HL-60/S4 (cell line): ENCODE results near the gene WFDC12.

Source experiments
- in situ Hi-C: fragments of 300-500 bp; cut with MboI; formaldehyde crosslinking; loops from 2 replicates; pipeline ENCODE4 v1.14.3; 2022; ENCODE audit warnings: low sequenced_read_pairs

The WFDC12 gene

DNA sequence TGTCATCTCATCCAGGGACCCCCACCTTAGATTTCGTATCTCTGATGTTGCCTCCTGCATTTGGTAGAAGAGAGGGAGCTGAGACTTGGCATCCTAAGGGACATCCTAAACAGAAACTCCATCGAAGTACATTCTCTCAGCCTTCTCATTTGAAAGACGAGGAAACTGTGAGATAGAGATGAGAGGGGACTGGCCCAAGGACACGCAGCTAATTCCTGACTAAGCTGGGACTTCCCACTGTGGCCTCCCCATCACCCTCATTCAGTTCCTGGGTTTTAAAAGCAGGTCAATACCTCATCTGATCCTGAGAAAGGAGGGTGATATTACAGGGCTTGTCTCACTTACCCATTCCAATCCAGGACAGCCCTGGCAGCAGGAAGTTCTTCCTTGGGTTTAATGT lies 8.4 kb downstream of the WFDC12 start:
- in situ Hi-C loops = no loop called here

DNA sequence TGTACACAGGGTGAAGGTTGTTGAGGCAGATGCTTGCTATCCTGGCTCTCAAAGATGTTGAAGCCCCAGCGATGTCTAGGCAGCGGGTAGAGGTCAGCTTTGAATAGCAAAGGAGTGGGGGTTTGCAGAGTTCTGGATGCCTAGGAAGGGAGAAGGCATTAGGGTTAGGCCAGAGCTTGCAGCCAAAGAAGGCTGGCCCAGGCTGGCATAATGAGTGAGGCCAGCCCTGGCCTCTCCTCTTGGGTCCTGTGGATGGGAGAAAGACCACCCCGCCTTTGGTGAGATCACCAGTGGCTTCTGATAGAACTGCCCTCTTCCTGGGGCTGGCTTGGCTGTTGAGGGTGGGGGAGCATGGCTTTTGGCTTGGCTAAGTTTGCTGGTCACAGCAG lies 8.9 kb downstream of the WFDC12 start:
- in situ Hi-C loops = no loop called here

DNA sequence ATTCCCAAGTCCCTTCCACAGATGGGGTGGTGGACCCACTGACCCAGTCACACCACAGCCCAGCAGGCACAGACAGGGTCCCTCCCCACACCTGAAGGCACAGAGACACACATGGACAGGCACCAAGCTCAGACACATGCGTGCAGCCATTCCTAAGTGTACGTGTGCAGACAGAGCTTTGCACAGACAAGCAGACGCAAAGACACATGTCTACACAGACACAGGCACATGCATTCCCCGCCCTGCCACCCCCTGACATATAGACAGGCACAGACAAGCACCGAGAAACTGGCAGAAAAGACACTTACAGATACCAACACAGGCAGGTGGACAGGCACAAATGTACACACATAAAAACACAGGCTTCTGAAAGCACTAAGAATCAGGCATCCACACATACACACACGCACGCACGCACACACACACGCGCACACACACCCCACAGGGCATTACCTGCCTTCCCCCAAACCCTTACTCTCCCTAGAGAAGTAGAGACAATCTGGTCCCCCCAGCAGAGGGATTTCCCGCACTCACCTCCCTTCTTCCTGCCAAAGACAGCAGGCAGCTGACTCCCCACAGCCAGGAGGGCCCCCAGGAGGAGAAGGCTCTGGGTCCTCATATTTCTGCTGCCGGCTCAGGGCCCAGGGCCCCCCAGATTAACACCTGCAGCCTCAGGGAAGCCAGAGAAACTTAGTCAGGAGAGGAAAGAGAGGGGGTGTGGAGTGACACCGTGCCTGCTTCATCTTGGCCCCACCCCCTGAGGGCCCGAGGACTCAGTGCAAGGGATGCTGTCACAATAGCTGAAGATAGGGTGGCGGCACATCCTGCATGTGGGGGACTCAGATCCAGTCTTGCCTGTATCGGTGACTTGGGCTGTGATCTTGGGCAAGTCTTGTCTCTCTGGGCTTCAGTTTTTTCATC lies 9.5 kb downstream of the WFDC12 start, which contains the start of gene WFDC5:
Gene WFDC5 (minus strand): TSS at position 710 of the 921 bp plus-strand sequence. CDS start 91 bp downstream, at position 619.
- in situ Hi-C loops = no loop called here

DNA sequence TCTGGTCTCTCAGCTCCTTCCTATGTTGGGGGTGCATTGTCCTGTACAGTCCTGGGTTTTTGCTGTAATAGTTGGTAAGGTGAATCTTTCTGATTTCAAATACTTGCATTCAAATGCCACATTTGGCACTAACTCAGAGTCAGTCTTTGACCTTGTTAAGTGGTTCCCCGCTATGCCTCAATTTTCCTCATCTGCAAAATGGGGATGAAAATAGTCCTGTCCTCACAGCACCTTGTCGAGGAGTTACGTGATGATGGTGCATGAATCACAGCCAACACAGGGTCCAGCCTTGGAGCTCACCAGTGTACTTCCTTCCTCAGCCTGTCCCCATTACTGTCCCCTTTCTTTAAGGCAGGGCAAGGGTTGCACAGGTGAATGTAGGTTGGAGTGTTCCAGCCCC lies 10.4 kb downstream of the WFDC12 start:
- in situ Hi-C loops = no loop called here

DNA sequence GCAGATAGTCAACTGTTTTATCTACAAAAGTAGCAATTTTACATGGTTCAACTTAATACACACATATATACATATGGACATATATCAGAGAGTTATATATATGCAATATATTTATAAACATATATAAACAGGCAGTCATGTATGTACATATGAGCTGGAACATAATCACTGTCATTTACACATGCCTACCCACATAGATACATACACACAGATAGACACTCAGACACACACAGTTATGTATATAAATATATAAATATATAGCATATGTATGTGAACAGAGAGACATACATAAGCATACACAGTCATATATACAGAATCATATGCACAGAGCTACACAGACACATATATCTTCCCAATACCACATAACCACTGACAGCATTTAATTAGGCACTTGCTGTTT lies 11.5 kb downstream of the WFDC12 start:
- in situ Hi-C loops = no loop called here

DNA sequence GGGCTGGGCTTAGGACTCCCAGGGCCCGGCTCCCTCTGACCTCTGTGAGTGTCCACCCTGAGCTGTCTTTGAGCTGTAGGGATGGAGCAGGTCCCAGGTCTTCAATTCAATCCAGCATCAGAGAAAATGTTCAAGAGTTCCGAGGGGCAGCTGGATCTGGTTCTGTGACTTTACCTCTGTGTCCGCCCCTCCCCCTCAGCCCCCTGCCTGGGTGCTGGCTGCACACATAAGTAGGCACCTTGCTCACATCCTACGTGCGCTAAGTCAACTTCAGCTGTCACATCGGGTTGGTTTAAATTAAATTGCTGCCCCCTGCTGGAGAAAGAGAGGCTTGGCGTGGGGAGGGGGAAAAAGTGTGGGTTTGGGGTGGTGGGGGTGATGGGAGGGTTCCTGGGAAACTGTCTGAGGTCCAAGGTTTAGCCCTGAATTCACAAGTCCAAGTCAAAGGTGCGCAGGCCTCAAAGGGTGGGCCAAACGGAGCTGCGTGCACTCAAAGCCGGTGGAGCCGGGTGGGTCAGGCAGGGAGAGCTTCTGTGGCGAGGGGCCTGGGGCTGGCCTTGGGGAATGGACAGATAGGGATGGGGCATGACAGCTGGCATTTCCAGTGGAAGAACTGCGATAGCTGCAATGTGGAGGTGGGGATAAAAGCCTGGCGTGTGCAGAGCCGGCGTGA lies 12.3 kb downstream of the WFDC12 start:
- in situ Hi-C loops = no loop called here

DNA sequence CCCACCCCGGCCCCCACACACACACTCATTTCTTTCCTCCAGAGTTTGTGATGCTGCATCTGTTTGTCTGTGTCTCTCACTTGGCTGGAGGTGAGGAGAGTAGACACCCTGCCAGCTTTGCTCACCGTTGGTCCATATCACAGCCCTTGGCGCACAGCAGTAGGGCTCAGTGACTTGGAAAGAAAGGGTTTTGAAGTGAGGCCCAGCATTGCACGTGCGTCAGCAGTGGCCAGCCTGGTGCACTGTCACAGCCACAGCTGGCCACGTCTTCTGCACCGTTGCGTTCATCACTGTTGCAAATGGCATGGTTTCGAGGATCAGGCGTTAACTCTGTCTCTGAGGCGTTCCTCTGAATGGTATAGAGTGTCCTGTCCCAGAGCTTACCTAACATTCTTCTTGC lies 13.0 kb downstream of the WFDC12 start:
- in situ Hi-C loops = no loop called here

DNA sequence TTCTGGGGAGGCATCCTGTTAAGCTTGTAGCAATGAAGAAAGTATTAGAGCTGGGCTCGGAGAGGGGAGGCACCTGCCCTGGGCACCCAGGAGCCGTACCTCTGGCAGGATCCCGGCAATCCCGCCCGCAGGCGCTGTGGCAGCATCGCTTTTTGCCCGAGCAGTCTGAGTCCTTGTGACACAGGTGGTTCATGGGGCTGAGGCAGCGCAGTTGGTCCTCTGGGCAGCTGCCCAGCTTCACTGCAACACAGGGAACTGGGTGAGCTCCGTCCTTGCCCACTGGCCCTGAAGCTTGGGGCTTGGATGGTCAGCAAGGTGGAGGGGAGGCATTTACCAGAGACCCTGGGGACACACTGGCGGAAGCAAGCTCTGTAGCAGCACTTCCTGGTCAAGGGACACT lies 14.0 kb downstream of the WFDC12 start:
- in situ Hi-C loops = no loop called here

DNA sequence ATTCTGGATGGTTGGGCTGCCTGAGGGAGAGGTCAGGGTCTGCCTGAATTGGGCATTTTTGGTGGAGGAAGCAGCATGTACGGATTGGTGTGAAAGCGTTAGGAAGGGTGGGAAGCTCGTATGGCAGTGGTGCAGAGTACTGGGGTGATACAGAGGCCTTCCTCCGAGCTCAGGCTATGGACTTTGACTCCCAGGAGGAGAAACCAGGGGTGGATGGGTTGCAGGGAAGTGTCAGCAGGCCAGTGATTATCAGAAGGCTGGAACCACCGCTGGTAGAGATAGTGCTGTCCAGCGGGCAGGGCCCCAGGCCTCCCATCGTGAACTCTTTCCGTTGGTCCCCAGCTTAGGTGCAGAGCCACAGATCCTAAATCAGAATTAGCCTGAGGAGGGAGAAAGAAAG lies 14.6 kb downstream of the WFDC12 start:
- in situ Hi-C loops = no loop called here

DNA sequence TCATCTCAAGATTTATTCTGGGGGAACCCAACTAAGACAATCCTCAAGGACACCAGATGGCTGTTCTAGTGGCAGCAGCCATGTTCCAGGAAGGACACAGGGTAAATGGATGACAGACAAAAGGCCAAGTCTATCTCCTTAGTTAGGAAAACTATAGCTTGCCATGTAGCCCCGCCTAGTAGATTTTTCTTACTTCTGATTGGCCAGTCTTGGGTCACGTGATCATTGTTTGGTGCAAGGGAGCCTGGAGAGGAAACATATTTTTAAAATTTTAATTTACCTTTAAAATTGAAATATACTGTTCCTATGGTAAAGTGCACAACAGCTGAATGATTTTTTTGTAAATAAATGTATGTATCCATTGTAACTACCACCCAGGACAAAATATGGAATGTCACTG lies 18.9 kb downstream of the WFDC12 start:
- in situ Hi-C loops = no loop called here

DNA sequence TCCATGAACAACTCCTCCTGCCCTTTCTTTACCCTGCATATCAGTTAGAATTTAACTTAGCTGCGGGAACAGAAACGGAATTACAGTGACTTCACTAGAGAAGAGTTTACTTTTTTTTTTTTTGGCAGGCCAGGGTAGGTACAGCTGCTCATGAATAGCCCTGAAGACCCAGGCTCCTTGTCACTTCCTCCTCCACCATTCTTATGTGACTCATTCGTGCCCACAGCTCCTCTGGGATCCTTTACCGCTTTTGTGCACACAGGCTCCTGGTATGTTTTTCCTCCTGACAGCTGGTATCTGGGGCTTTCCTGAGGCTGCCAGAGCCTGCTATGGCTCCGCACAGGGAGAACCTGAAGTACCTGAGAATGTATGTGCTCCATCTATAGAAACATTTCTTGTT lies 19.5 kb downstream of the WFDC12 start:
- in situ Hi-C loops = no loop called here

DNA sequence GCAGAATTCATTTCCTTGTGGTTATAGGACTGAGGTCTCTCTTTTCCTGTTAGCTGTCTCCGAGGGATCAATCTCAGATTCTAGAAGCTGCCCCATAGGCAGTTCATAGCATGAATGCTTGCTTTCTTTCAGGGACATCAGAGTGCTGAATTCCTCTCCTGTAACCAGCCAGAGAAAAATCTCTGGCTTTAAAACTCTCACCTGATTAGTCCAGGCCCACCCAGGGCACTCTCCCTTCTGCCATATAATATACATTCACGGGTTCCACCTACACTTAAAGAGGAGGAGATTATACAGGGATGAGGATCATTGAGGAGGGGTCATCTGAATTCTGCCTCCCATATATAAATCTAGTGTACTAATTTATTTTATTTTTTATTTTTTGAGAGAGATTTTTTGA lies 21.2 kb downstream of the WFDC12 start:
- in situ Hi-C loops = no loop called here

DNA sequence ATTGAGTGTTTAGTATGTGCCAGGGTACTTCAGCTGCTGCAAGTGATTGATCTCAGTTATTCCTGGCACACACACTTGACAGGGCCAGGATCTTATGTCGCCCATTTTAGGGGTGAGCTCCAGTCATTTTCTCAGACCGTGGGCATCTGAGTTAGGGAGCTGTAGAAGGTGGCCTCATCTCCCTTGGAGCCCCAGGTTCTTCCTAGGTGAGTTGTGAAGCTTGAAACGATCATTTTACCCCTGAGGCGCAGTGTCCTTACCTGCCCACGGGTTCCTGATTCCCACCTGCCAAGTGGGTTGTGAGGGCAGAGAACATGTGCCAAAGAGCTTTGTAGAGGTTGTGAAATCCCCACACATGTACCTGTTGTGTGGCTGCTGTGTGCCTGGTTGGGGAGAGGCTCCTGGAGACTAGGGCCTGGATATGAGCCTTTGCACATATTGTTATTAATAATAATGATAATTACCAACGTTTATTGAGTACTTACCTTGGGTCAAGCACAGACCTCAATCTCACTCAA lies 22.9 kb downstream of the WFDC12 start:
- in situ Hi-C loops = no loop called here

DNA sequence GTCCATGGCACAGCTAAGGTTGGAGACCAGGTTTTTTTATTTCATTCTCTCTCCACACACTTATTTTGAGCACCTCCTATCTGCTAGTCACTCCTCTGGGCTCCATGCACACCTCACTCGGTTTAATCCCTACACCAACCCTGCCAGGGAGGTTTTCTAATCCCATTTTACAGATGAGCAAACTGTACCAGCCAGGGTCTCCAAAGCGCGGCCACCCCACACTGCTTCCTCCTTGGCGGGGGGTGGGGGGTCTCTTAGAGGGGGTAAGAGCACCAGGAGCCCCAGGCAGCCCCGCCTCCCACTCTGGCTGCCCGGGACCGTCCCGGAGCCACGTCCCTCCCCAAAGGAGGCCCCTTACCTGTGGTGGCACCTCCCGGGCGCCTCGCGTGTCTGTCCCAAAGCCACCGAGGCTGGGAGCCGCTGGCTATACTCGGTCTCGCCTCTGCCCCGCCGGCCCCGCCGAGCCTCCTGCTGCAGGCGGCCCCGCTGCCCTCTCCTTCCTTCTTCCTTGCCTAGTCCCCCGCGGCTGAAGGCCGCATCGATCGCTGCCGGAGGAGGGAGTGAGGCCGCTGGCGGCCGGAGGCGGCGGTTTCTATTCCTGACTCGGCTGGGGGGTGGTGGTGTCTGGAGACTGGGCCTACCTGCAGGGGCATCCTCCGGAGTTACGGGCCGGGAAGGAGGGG lies 23.6 kb downstream of the WFDC12 start, which contains the start of gene KCNS1:
Gene KCNS1 (minus strand): TSS at position 565 of the 683 bp plus-strand sequence. CDS start 1,891 bp downstream, outside the sequence.
- in situ Hi-C loops = no loop called here

DNA sequence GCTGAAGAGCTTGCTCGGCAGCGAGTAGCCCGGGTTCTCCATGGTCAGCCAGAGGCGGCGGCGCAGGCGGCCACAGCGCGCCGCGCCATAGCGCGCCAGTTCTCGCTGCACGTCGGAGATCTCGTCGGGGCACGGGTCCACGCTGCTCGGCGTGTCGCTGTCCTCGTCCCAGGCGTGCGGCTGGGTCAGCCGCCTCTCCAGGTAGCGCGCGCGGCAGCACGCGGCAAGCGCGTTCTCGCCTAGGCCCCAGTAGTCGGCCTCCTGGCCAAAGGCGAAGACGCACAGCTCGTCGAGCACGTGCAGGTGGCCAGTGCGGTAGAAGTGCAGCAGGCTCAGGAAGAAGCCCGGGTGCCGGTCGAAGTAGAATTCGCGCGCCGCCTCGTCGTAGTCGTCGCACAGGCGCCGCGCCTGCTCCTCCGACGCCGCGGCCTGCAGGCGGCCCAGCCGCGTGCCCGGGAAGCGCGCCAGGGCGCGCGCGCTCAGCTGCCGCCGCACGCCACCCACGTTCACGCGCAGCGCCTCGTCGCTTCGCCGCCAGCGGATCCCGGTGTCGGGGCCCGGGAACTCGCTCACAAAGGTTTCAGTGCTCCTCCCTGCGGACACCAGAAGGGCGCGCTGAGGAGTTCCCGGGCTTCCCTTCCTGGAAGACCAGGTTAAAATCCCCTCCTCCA lies 26.0 kb downstream of the WFDC12 start:
- in situ Hi-C loops = no loop called here

DNA sequence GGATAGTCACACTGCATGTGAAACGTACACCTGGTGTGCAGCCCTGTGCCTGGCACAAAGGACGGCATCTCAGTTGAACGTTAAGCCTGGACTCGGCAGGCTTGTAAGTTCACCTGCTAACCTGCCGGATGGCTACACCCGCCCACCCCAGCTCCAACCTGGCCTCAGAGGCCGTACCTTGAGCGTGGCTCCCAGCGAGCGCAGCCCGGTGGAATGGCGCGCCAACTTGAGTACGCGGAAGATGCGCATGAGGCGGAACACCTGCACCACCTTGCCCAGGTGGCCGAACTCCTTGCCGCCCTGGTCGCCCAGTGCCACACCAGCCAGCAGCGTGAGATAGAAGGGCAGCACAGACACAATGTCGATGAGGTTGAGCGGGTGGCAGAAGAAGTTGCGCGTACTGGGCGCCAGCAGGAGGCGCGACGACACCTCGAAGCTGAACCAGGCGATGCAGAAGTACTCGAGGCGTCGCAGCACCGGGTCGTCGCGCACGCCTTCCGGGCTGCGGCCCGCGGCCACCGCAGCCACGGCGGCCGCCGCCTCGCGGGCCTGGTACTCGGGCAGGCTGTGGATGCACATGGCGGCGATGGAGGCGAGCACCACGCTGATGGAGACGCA lies 26.7 kb downstream of the WFDC12 start:
- in situ Hi-C loops = no loop called here

DNA sequence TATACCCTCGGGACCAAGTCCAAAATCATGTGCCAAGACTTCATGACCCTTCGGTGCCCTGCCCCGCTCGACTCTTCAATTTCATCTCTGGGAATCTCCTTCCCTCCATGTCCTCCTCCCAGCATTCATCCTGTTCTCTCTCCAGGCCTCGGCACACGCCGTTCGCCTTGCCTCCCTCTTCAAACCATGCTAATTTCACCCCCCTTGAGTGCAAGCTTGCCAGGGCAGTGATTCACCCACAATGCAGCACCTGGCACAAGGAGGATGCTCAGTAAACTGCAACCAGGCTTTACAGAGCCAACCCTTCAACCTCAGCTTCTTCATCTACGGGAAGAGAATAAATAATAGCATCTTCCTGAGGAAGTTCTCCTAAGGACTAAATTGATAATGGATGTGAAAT lies 27.5 kb downstream of the WFDC12 start:
- in situ Hi-C loops = no loop called here

DNA sequence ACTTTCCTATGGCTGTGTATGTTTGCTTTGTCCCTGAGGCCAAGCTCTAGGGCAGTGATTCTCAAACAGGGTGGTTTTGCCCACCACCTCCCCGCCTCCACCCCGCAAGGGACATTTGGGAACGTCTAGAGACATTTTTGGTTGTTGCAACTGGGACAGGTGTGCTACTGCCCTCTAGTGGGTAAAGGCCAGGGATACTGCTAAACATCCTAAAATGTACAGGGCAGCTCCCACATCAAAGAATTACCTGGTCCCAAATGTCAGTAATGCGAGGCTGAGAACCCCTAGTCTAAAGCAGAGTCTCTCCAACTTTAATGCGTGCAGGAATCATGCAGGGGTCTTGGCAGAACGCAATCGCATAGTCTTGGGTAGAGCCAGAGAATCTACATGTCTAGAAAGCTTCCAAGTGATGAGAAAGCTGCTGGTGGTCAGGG lies 28.4 kb downstream of the WFDC12 start:
- in situ Hi-C loops = no loop called here

DNA sequence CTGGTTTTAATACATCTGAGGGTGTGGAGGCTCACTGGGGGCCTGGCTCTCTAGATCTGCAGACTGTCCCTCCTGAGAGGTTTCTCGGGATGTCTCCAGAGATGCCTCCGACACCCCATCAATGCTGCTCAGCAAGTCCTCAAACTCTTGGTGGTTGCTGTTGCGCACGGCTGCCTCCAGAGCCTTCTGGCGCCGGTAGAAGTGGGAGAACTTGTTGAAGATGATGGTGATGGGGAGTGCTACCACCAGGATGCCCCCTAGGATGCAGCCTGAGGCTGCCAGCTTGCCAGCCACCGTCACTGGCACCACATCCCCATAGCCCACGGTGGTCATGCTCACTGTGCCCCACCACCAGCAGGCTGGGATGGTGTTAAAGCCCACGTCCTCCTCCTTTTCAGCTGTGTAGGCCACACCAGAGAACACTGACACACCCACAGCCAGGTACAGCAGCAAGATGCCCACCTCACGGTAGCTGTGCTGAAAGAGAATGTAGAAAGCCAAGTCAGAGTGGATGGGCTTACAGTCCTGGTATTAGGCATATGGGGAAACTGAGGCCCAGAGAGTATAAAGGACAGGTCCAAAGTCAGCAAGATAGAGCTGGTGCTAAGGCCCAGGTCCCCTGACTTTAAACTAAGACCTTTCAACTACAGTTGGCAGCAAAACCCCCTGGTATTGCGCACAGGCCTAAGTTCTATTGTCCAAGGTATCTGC lies 29.2 kb downstream of the WFDC12 start:
- in situ Hi-C loops = no loop called here

DNA sequence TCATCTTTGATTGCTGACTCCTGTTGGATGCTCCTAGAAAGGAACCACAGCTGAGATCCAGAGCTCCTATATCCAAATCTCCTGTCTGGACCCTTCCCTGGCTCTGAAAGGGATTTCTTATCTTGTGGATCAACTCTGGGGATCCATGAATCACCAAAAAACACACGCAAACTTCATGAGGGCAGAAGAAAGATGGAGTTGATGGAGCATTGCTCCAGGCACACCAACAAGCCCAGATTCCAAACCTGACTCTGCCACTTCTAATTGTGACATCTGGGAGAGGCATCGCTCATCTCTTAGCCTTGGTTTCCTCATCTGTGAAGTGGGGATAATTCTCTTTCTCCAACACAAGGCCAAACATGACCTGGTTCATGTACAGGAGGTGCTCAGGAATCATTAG lies 30.1 kb downstream of the WFDC12 start:
- in situ Hi-C loops = no loop called here
